Body of pancreas (tissue), 4 donors: Measurements from ENCODE around the gene MRPL41. TPM values are rescaled to one million over a fixed set of nuclear protein-coding genes. Genes with fewer than 3 reads are reported as not detected.

ENCODE experiments used
- ATAC-seq: fragments of 150-250 bp; one replicate; pipeline ENCODE4 v1.9.1; 2016
- DNase-seq, 4 donors: peaks; one replicate each; pipeline ENCODE4 v3.0.0-alpha.2; 2019
- H3K27ac ChIP-seq, 4 donors: fragments of 200-600 bp; sonication (generic); 1 replicate in 3 of 4; 2 replicates in 1 of 4; pipeline versions ENCODE4 v1.5.1 to v1.6.1; 2016 to 2019; ENCODE audit warnings: mild to moderate bottlenecking in 1 of 4, mixed read lengths in 1 of 4, moderate library complexity in 1 of 4
- H3K27me3 ChIP-seq, 2 donors: fragments of 200-600 bp; sonication (generic); one replicate each; pipeline ENCODE4 v1.6.0; 2016; ENCODE audit warnings: mild to moderate bottlenecking in 1 of 2
- H3K36me3 ChIP-seq, 2 donors: fragments of 200-600 bp; sonication (generic); replicated peaks in 1 of 2; 2 replicates each; pipeline ENCODE4 v1.5.1; 2016; ENCODE audit warnings: low read depth in 2 of 2; ENCODE audit not compliant: insufficient read depth in 1 of 2
- H3K4me1 ChIP-seq: fragments of 200-600 bp; sonication (generic); one replicate; pipeline ENCODE4 v1.6.0; 2016
- H3K4me3 ChIP-seq, 2 donors: fragments of 200-600 bp; sonication (generic); 1 replicate in 1 of 2; 2 replicates in 1 of 2; pipeline ENCODE4 v1.5.1; 2016 to 2019
- H3K9me3 ChIP-seq, 3 donors: fragments of 200-600 bp; sonication (generic); 1 replicate in 2 of 3; 2 replicates in 1 of 3; pipeline ENCODE4 v1.5.1; 2016
- CTCF ChIP-seq, 7 experiments: fragments of 450-650 bp in 4 of 7; fragments of 200-600 bp in 3 of 7; sonication (generic) in 3 of 7; IDR thresholded peaks; one replicate each; pipeline ENCODE4 v1.5.1; 2016 to 2019; ENCODE audit warnings: antibody characterized with exemption in 7 of 7
- POLR2A ChIP-seq, 3 donors: fragments of 450-650 bp; IDR thresholded peaks; one replicate each; pipeline ENCODE4 v1.6.1; 2016; ENCODE audit warnings: antibody characterized with exemption in 3 of 3, mild to moderate bottlenecking in 2 of 3
- WGBS, 2 donors: methylation state at CpG; one replicate each; pipeline ENCODE4 v1.1.5; 2017; 5-methylcytosine and 5-hydroxymethylcytosine counted together
- intact Hi-C: fragments of 100-400 bp; cut with DNase I; formaldehyde crosslinking; loops from one replicate; pipeline ENCODE4 v1.15.1; 2023
- total RNA-seq, 2 donors: library from RNA; depleted of rRNA; stranded (reverse); fragments of >200 nt; gene quantifications; one replicate each; pipeline ENCODE4 v1.1.0, GENCODE V29; 2016

MRPL41 gene
- total RNA-seq, 2 donors from 2014 or later, result 32.9 to 37.2 TPM

GRCh38 chr9:137588311-137588710 is 36.6 kb downstream of the MRPL41 start:
- Histone ChIP-seq H3K36me3 (peaks cover 0 to 6% of the 10 kb centered on the region in 2 donors), H3K4me1 (peaks cover 41% of the 10 kb centered on the region), H3K27ac (no peak overlapping the region), H3K9me3 (no peaks in the 10 kb centered on the region), H3K4me3 (no peak overlapping the region), H3K27me3 (no peaks in the 10 kb centered on the region)
- intact Hi-C loops, result no loop called here
- ATAC-seq (no peak), DNase-seq (no peak)
- TF ChIP-seq CTCF (IDR thresholded peaks at IDR 0.05), result no peak
- WGBS, 2 donors, result 89 to 91% methylated on average over 6 to 12 of the region's 13 CpGs

- Histone ChIP-seq H3K36me3 (peaks cover 0 to 6% of the 10 kb centered on the region in 2 donors), H3K4me1 (peaks cover 47% of the 10 kb centered on the region), H3K9me3 (no peaks in the 10 kb centered on the region), H3K4me3 (no peak overlapping the region), H3K27ac (no peak overlapping the region), H3K27me3 (no peaks in the 10 kb centered on the region)
- WGBS, 2 donors, result 79 to 85% methylated on average over 5 to 6 of the region's 6 CpGs
- DNase-seq (no peak), ATAC-seq (no peak)
- intact Hi-C loops, result no loop called here
- TF ChIP-seq POLR2A (IDR thresholded peaks at IDR 0.05) (no peak), CTCF (IDR thresholded peaks at IDR 0.05) (no peak)
Observed at GRCh38 chr9:137588891-137589290, 37.2 kb downstream of the MRPL41 start.

GRCh38 chr9:137589441-137590122 is 37.9 kb downstream of the MRPL41 start:
- H3K4me1 ChIP-seq, result peaks cover 49% of the 10 kb centered on the region
- peak in 1 of 4 donors; percentile 19 for DNase-seq
- H3K27ac ChIP-seq, result no peak overlapping the region

GRCh38 chr9:137590123-137590468 is 38.4 kb downstream of the MRPL41 start:
- peak overlapping the region in 1 of 4 donors; percentile 45 for H3K27ac ChIP-seq
- H3K4me1 ChIP-seq, result peaks cover 49% of the 10 kb centered on the region
- no peaks in the 10 kb centered on the region for H3K27me3 ChIP-seq
- ATAC-seq (peak; percentile 10), DNase-seq (no peak)
- intact Hi-C loops, result no loop called here
- WGBS, 2 donors, result 0% methylated on average over 3 of the region's 61 CpGs; no CpG with 5 or more reads in 1 of the 2 donors
- H3K4me3 ChIP-seq, result no peak overlapping the region
- H3K9me3 ChIP-seq, result no peaks in the 10 kb centered on the region
- H3K36me3 ChIP-seq, result peaks cover 0 to 6% of the 10 kb centered on the region in 2 donors
- TF ChIP-seq CTCF (IDR thresholded peaks at IDR 0.05) (no peak), POLR2A (IDR thresholded peaks at IDR 0.05) (no peak)

More at GRCh38 chr9:137589441-137590122, 37.9 kb downstream of the MRPL41 start:
- Histone ChIP-seq H3K4me3 (peak overlapping the region in 1 of 2 donors; percentile 36), H3K36me3 (peaks cover 0 to 6% of the 10 kb centered on the region in 2 donors), H3K9me3 (no peaks in the 10 kb centered on the region), H3K27me3 (no peaks in the 10 kb centered on the region)
- TF ChIP-seq POLR2A (IDR thresholded peaks at IDR 0.05) (no peak), CTCF (IDR thresholded peaks at IDR 0.05) (no peak)
- intact Hi-C loops, result no loop called here
- 10 to 30% methylated on average over 4 to 45 of the region's 58 CpGs for WGBS, 2 donors
- ATAC-seq, result peak; percentile 0
